Measurements from ENCODE around the gene RNGTT. TPM values are rescaled to one million over a fixed set of nuclear protein-coding genes. Genes with fewer than 3 reads are reported as not detected.

RNGTT gene
- total RNA-seq, 2 experiments from 2014 or later = 22.1 to 22.2 TPM

DNA sequence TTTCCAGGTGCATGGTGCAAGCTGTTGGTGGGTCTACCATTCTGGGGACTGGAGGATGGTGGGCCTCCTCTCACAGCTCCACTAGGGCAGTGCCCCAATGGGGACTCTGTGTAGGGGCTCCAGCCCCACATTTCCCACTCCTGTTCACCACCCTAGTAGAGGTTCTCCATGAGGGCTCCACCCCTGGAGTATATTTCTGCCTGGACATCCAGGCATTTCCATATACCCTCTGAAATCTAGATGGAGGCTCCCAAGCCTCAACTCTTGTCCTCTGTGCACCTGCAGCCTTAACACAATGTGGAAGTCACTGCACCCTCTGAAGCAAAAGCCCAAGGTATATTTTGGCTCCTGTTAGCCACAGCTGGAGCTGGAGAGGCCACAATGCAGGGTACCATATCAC, 393.5 kb downstream of the RNGTT start:
- POLR2A ChIA-PET = no interaction called here
- intact Hi-C loops (cut with micrococcal nuclease) = no loop called here
- H3K4me1 Mint-ChIP-seq (ENCODE audit: low read depth) = no peaks in the 10 kb centered on the region
- no peak for ATAC-seq
- H3K36me3 Mint-ChIP-seq (ENCODE audit: low read depth) = no peaks in the 10 kb centered on the region
- CTCF ChIA-PET = no interaction called here
- no peak overlapping the region for H3K27ac Mint-ChIP-seq
- no peak for TF ChIP-seq CTCF (IDR thresholded peaks at IDR 0.05)
- peaks cover 1% of the 10 kb centered on the region for H3K27me3 Mint-ChIP-seq
- no peak for DNase-seq
- peaks cover 2% of the 10 kb centered on the region for H3K9me3 Mint-ChIP-seq
- H3K4me3 Mint-ChIP-seq = no peak overlapping the region

GRCh38 chr6:88567696-88568095, 395.7 kb downstream of the RNGTT start:
- Mint-ChIP-seq H3K27ac (no peak overlapping the region), H3K4me1 (ENCODE audit: low read depth) (no peaks in the 10 kb centered on the region), H3K4me3 (no peak overlapping the region), H3K9me3 (peaks cover 2% of the 10 kb centered on the region), H3K27me3 (peaks cover 1% of the 10 kb centered on the region), H3K36me3 (ENCODE audit: low read depth) (no peaks in the 10 kb centered on the region)
- intact Hi-C loops (cut with micrococcal nuclease) = no loop called here
- ChIA-PET CTCF (no interaction called here), POLR2A (no interaction called here)
- ATAC-seq (no peak), DNase-seq (no peak)
- no peak for TF ChIP-seq CTCF (IDR thresholded peaks at IDR 0.05)

GRCh38 chr6:88566746-88567534, 396.5 kb downstream of the RNGTT start:
- H3K27ac Mint-ChIP-seq = no peak overlapping the region
- H3K36me3 Mint-ChIP-seq (ENCODE audit: low read depth) = no peaks in the 10 kb centered on the region
- H3K4me1 Mint-ChIP-seq (ENCODE audit: low read depth) = no peaks in the 10 kb centered on the region
- ATAC-seq (no peak), DNase-seq (no peak)
- ChIA-PET POLR2A (no interaction called here), CTCF (no interaction called here)
- peaks cover 1% of the 10 kb centered on the region for H3K27me3 Mint-ChIP-seq
- intact Hi-C loops (cut with micrococcal nuclease) = no loop called here
- TF ChIP-seq CTCF (IDR thresholded peaks at IDR 0.05) = no peak
- H3K9me3 Mint-ChIP-seq = peaks cover 2% of the 10 kb centered on the region
- no peak overlapping the region for H3K4me3 Mint-ChIP-seq

DNA sequence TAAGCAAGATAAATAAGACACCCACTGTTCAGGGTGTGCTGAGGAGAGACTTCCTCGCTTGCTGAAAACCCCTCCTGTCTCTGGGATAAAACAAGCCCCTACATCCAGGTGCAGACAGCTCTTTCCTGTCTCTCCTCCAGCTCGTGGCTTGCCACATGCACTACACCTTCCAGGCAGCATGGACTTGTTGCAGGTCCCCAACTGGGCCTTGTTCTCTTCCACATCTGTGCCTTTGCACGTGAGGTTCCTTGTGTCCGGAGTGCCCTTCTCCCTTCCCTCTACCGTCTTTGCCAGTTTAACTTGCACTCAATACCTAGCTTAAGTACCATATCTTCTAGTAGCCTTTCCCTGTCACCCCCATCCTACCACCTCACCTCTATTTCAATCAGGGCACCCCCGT, 397.6 kb downstream of the RNGTT start:
- POLR2A ChIA-PET = no interaction called here
- DNase-seq (no peak), ATAC-seq (no peak)
- intact Hi-C loops (cut with micrococcal nuclease) = no loop called here
- H3K4me3 Mint-ChIP-seq = no peak overlapping the region
- H3K27me3 Mint-ChIP-seq = peaks cover 1% of the 10 kb centered on the region
- peaks cover 2% of the 10 kb centered on the region for H3K9me3 Mint-ChIP-seq
- no peak for TF ChIP-seq CTCF (IDR thresholded peaks at IDR 0.05)
- no peaks in the 10 kb centered on the region for H3K4me1 Mint-ChIP-seq (ENCODE audit: low read depth)
- H3K27ac Mint-ChIP-seq = no peak overlapping the region
- H3K36me3 Mint-ChIP-seq (ENCODE audit: low read depth) = no peaks in the 10 kb centered on the region
- CTCF ChIA-PET = no interaction called here

- ATAC-seq = no peak
- Mint-ChIP-seq H3K4me1 (ENCODE audit: low read depth) (no peaks in the 10 kb centered on the region), H3K27ac (no peak overlapping the region), H3K9me3 (peaks cover 2% of the 10 kb centered on the region), H3K4me3 (no peak overlapping the region), H3K27me3 (peaks cover 1% of the 10 kb centered on the region), H3K36me3 (ENCODE audit: low read depth) (no peaks in the 10 kb centered on the region)
- POLR2A ChIA-PET = no interaction called here
- TF ChIP-seq CTCF (IDR thresholded peaks at IDR 0.05) = no peak
- CTCF ChIA-PET = no interaction called here
- DNase-seq = no peak
- intact Hi-C loops (cut with micrococcal nuclease) = no loop called here
These were observed 398.0 kb downstream of the RNGTT start for GRCh38 chr6:88565409-88565811.

Data from activated CD8-positive, alpha-beta T cell treated with anti-CD3 and anti-CD28 coated beads for 36 hours (primary cell).